ENCODE results near the gene CHD6.

DNA sequence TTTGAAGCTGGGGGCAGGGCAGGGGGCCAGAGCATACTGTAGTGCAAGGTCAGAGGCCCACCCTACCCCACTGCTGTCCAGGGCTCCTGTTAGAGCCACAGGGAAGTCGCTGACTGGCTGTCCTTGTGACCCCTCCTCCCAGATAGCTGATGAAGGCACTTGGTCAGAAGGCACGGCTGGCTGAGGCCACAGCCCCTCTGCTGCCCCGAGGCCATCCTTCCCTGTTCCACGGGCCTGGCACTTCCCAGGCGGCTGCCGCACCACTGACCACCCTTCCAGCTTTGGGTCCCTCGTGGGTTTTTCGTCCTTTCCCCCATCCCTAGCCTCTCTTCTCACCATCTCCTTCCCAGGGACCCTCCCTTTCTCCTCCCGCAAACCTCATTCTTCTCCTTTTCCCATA lies 242.3 kb downstream of the CHD6 start:
- TF ChIP-seq TAF1 (IDR thresholded peaks at IDR 0.05; ENCODE audit: low read depth, low read length) (no peak), POLR2A (IDR thresholded peaks at IDR 0.05; ENCODE audit: low read depth, low read length) (no peak)

Data from GM12891 (cell line).